ENCODE results near the gene SMARCC1. TPM values are rescaled to one million over a fixed set of nuclear protein-coding genes. Genes with fewer than 3 reads are reported as not detected.

SMARCC1 gene
- total RNA-seq, 2 donors from 2014 or later: 72.6 to 90.2 TPM

DNA sequence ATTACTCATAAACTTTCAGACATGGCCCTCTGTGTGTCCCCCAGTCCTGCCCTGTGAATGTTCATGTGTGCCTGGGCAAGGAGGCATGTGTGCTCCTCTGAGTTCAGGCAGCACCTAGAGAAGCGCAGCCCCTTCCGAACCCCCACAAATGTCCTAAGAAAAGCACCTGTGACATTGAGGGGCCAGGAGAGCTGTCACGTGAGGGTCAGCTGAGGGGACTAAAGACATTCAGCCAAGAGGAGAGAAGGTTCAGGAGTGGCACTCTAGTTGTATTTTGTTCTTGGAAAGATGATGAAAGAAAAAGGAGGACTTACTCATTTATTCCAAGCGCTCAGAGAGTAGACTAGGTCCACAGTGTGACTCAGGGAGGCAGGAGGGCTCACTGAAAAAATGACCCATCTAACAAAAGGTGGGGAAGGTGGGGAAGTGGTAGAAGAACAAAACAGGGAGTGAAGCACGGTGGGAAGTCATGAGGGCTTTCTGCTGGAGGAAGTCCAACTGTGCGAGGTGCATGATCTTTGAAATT is 240.0 kb downstream of the SMARCC1 start:
- H3K36me3 ChIP-seq: no peaks in the 10 kb centered on the region
- no peak overlapping the region for H3K4me3 ChIP-seq
- no peak overlapping the region for H3K9ac ChIP-seq (ENCODE audit: low read depth in 2 of 2, low read length in 2 of 2)
- no peak overlapping the region for H3K27ac ChIP-seq
- intact Hi-C loops (cut with DNase I): no loop called here
- TF ChIP-seq, protein P1, sequence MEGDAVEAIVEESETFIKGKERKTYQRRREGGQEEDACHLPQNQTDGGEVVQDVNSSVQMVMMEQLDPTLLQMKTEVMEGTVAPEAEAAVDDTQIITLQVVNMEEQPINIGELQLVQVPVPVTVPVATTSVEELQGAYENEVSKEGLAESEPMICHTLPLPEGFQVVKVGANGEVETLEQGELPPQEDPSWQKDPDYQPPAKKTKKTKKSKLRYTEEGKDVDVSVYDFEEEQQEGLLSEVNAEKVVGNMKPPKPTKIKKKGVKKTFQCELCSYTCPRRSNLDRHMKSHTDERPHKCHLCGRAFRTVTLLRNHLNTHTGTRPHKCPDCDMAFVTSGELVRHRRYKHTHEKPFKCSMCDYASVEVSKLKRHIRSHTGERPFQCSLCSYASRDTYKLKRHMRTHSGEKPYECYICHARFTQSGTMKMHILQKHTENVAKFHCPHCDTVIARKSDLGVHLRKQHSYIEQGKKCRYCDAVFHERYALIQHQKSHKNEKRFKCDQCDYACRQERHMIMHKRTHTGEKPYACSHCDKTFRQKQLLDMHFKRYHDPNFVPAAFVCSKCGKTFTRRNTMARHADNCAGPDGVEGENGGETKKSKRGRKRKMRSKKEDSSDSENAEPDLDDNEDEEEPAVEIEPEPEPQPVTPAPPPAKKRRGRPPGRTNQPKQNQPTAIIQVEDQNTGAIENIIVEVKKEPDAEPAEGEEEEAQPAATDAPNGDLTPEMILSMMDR (IDR thresholded peaks at IDR 0.05): no peak
- no peaks in the 10 kb centered on the region for H3K4me1 ChIP-seq
- H3K27me3 ChIP-seq: no peaks in the 10 kb centered on the region
- DNase-seq: no peak
- no peaks in the 10 kb centered on the region for H3K9me3 ChIP-seq

DNA sequence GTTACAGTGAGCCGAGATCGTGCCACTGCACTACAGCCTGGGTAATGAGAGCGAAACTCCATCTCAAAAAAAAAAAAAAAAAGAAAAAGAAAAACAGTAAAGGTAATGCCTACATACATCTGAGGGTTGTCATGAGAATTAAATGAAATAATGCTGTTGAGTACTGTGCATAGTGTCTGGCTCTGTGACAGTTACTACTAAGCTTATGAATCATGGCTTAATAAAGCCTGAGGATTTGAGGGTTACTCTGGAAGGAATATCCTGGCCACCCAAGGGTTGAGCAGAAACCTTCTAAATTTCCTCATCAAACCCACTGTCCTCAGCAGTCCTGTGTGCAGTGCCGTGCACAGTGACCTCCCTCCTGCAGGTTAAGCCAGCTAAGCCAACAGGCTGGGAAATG is 241.4 kb downstream of the SMARCC1 start:
- no peak overlapping the region for H3K27ac ChIP-seq
- no peak overlapping the region for H3K4me3 ChIP-seq
- no peaks in the 10 kb centered on the region for H3K36me3 ChIP-seq
- H3K4me1 ChIP-seq: no peaks in the 10 kb centered on the region
- DNase-seq: no peak
- no peaks in the 10 kb centered on the region for H3K9me3 ChIP-seq
- TF ChIP-seq, protein P1 (IDR thresholded peaks at IDR 0.05): no peak
- intact Hi-C loops (cut with DNase I): no loop called here
- H3K9ac ChIP-seq (ENCODE audit: low read depth in 2 of 2, low read length in 2 of 2): no peak overlapping the region
- no peaks in the 10 kb centered on the region for H3K27me3 ChIP-seq

DNA sequence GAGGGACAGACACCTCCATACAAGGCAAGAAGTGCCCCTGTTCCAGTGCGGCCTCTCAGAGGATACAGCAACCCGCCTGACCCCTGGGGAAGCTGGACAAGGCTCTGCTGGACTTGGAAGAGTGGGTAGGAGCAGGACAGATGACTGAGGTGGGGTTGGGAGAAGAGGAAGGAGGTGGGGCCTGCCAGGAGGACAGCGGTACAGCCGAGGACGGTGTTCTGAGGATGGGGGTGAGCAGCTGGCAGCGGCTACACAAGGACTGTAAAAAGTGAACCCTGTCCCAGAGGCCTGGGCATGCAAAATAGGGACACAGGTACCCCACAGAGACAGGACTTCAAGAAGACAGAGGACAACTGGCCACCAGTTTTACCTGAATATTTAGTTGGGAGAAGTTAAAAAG is 244.7 kb downstream of the SMARCC1 start:
- H3K27me3 ChIP-seq: no peaks in the 10 kb centered on the region
- intact Hi-C loops (cut with DNase I): no loop called here
- no peak overlapping the region for H3K27ac ChIP-seq

DNA sequence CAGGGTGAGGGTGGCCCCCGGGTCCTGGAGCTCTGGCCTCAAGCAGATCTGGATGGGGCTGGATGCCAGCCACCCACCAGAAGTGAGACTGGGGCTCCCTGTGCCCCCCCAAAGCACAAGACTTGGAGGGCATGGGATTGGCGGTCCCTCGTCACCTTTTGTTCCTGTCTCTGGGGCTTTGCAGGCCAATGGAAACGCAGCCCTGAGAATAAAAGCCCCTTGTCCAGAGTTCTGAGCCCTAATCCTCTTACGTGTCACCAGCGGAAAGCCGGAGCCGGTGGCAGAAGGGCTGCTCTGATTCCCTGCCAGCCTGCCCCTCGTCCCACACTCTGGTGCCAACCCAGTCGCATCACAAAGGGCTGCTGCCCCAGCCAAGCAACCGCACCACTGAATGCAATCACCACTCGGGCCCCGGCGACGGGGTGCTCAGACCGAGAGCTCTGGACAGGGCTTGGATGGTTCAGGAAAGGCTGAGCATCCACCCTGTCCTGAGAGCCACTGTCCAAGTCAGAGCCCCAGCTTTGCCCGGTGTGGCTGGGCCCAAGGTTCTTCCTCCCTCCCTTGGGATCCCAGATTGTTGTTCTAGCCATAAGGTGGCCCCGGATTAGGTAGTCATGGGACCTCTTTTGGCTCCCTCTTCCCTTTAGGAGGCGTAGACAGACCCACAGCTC is 245.3 kb downstream of the SMARCC1 start:
- intact Hi-C loops (cut with DNase I): no loop called here
- Histone ChIP-seq H3K4me1 (no peaks in the 10 kb centered on the region), H3K27me3 (no peaks in the 10 kb centered on the region), H3K36me3 (no peaks in the 10 kb centered on the region), H3K4me3 (no peak overlapping the region), H3K9me3 (no peaks in the 10 kb centered on the region), H3K27ac (no peak overlapping the region), H3K9ac (ENCODE audit: low read depth in 2 of 2, low read length in 2 of 2) (no peak overlapping the region)
- TF ChIP-seq, protein P1 (IDR thresholded peaks at IDR 0.05): no peak
- no peak for DNase-seq

More for the DNA sequence above, 244.7 kb downstream of the SMARCC1 start:
- DNase-seq: no peak
- Histone ChIP-seq H3K4me3 (no peak overlapping the region), H3K4me1 (no peaks in the 10 kb centered on the region), H3K9me3 (no peaks in the 10 kb centered on the region), H3K9ac (ENCODE audit: low read depth in 2 of 2, low read length in 2 of 2) (no peak overlapping the region), H3K36me3 (no peaks in the 10 kb centered on the region)
- TF ChIP-seq, protein P1 (IDR thresholded peaks at IDR 0.05): no peak

Other genes starting within 250 kb of the SMARCC1 start
- gene CSPG5, start 203.0 kb downstream of the SMARCC1 start, total RNA-seq: under 1 TPM; 0.66 to 0.74 TPM
- 10 to 100 TPM; 33.8 to 72.8 TPM for gene DHX30, start 21.2 kb upstream of the SMARCC1 start, total RNA-seq
- gene MAP4, start 234.5 kb upstream of the SMARCC1 start, total RNA-seq: 100 to 1,000 TPM; 117 to 132 TPM

Measured in colonic mucosa (tissue), 4 donors.